Smooth muscle cell (in vitro differentiated cells): ENCODE data around the gene USP40. TPM values are rescaled to one million over a fixed set of nuclear protein-coding genes. Genes with fewer than 3 reads are reported as not detected.

Source experiments
- DNase-seq: peaks from one replicate; lab custom pipeline; 2025; ENCODE audit not compliant: unreplicated experiment; lab: John Stamatoyannopoulos, UW
- H2AFZ ChIP-seq: fragments of 200-600 bp; sonication (generic); 2 replicates; pipeline ENCODE4 v1.6.0; 2016; ENCODE audit warnings: antibody characterized with exemption, low read depth, mild to moderate bottlenecking
- H3F3A ChIP-seq: fragments of 200-600 bp; sonication (generic); 2 replicates; pipeline ENCODE4 v1.6.0; 2017; ENCODE audit warnings: antibody characterized with exemption, low read depth
- H3K27ac ChIP-seq: fragments of 200-600 bp; sonication (generic); 2 replicates; pipeline ENCODE4 v1.5.1; 2016; ENCODE audit warnings: low read depth, mild to moderate bottlenecking
- H3K27me3 ChIP-seq: fragments of 200-600 bp; sonication (generic); 2 replicates; pipeline ENCODE4 v1.6.1; 2016; ENCODE audit warnings: low read depth, mild to moderate bottlenecking
- H3K36me3 ChIP-seq: fragments of 200-600 bp; sonication (generic); 2 replicates; pipeline ENCODE4 v1.5.1; 2016; ENCODE audit warnings: low read depth
- H3K4me1 ChIP-seq: fragments of 200-600 bp; sonication (generic); 2 replicates; pipeline ENCODE4 v1.5.1; 2016; ENCODE audit warnings: low read depth
- H3K4me2 ChIP-seq: fragments of 200-600 bp; sonication (generic); 2 replicates; pipeline ENCODE4 v1.6.0; 2016; ENCODE audit warnings: mild to moderate bottlenecking
- H3K4me3 ChIP-seq: fragments of 200-600 bp; sonication (generic); 2 replicates; pipeline ENCODE4 v1.5.1; 2016; ENCODE audit warnings: mild to moderate bottlenecking
- H3K79me2 ChIP-seq: fragments of 200-600 bp; sonication (generic); 2 replicates; pipeline ENCODE4 v1.6.0; 2016; ENCODE audit warnings: low read depth, mild to moderate bottlenecking
- H3K9ac ChIP-seq: fragments of 200-600 bp; sonication (generic); 2 replicates; pipeline ENCODE4 v1.6.0; 2016; ENCODE audit warnings: low read depth
- H3K9me3 ChIP-seq: fragments of 200-600 bp; sonication (generic); replicated peaks from 2 replicates; pipeline ENCODE4 v1.5.1; 2016; ENCODE audit warnings: low read depth
- H4K20me1 ChIP-seq: fragments of 200-600 bp; sonication (generic); 2 replicates; pipeline ENCODE4 v1.6.0; 2016; ENCODE audit warnings: low read depth
- CTCF ChIP-seq: fragments of 200-600 bp; sonication (generic); IDR thresholded peaks from 2 replicates; pipeline ENCODE4 v1.5.1; 2017; ENCODE audit warnings: borderline replicate concordance, mild to moderate bottlenecking, antibody characterized with exemption; ENCODE audit not compliant: insufficient read depth, poor library complexity, severe bottlenecking
- WGBS: methylation state at CpG from one replicate; pipeline ENCODE4 v1.1.7; 2016; ENCODE audit warnings: low lambda C conversion rate; 5-methylcytosine and 5-hydroxymethylcytosine counted together
- polyA plus RNA-seq: library from polyadenylated mRNA; unstranded; fragments of >200 nt; fragmentation: Nextera tagmentation; extraction: Ambion mirVana; gene quantifications from 2 replicates; pipeline ENCODE4 v1.2.1, GENCODE V29; 2016
- total RNA-seq: library from RNA; depleted of rRNA; stranded (reverse); fragments of >200 nt; gene quantifications from 2 replicates; pipeline ENCODE4 v1.2.3, GENCODE V29; 2014

The USP40 gene
- total and polyA plus RNA-seq, 2 experiments from 2014 or later = 9.4 to 23.6 TPM

GRCh38 chr2:233473878-233474277 lies 92.7 kb downstream of the USP40 start:
- H3K79me2 ChIP-seq = no peaks in the 10 kb centered on the region
- no peaks in the 10 kb centered on the region for H3K36me3 ChIP-seq
- H3K9me3 ChIP-seq = no peaks in the 10 kb centered on the region
- H4K20me1 ChIP-seq = no peaks in the 10 kb centered on the region
- no peaks in the 10 kb centered on the region for H3K27me3 ChIP-seq
- DNase-seq = no peak
- H3K4me3 ChIP-seq = no peak overlapping the region
- no peak overlapping the region for H3K27ac ChIP-seq
- WGBS = 94% methylated on average over 10 of the region's 10 CpGs
- H3K9ac ChIP-seq = no peak overlapping the region
- no peak overlapping the region for H2AFZ ChIP-seq
- no peaks in the 10 kb centered on the region for H3F3A ChIP-seq
- no peaks in the 10 kb centered on the region for H3K4me1 ChIP-seq
- no peak overlapping the region for H3K4me2 ChIP-seq
- TF ChIP-seq CTCF = no peak

GRCh38 chr2:233473386-233473791 lies 93.2 kb downstream of the USP40 start:
- Histone ChIP-seq H3K27me3 (no peaks in the 10 kb centered on the region), H3K79me2 (no peaks in the 10 kb centered on the region), H3K4me2 (no peak overlapping the region), H3K27ac (no peak overlapping the region), H3K4me3 (no peak overlapping the region), H3K36me3 (no peaks in the 10 kb centered on the region), H3K9me3 (no peaks in the 10 kb centered on the region), H4K20me1 (no peaks in the 10 kb centered on the region), H2AFZ (no peak overlapping the region), H3K4me1 (no peaks in the 10 kb centered on the region), H3F3A (no peaks in the 10 kb centered on the region), H3K9ac (no peak overlapping the region)
- no peak for TF ChIP-seq CTCF
- 96% methylated on average over 19 of the region's 19 CpGs for WGBS
- DNase-seq = no peak

- H3K4me1 ChIP-seq = no peaks in the 10 kb centered on the region
Measured at GRCh38 chr2:233471291-233472035, 95.1 kb downstream of the USP40 start.

More at GRCh38 chr2:233471291-233472035, 95.1 kb downstream of the USP40 start:
- no peak overlapping the region for H3K9ac ChIP-seq
- H3K4me2 ChIP-seq = no peak overlapping the region
- no peaks in the 10 kb centered on the region for H3K79me2 ChIP-seq
- H3K36me3 ChIP-seq = no peaks in the 10 kb centered on the region
- H3F3A ChIP-seq = no peaks in the 10 kb centered on the region
- no peak overlapping the region for H3K4me3 ChIP-seq
- H3K9me3 ChIP-seq = no peaks in the 10 kb centered on the region
- no peak overlapping the region for H2AFZ ChIP-seq
- H3K27ac ChIP-seq = no peak overlapping the region
- no peaks in the 10 kb centered on the region for H3K27me3 ChIP-seq
- DNase-seq = no peak
- 97% methylated on average over 12 of the region's 12 CpGs for WGBS
- H4K20me1 ChIP-seq = no peaks in the 10 kb centered on the region
- TF ChIP-seq CTCF = no peak
